ENCODE data around the gene LMO7. TPM values are rescaled to one million over a fixed set of nuclear protein-coding genes. Genes with fewer than 3 reads are reported as not detected.

LMO7 gene
- total and polyA plus RNA-seq, 2 donors from 2014 or later, result 44.0 to 138 TPM

GRCh38 chr13:75802161-75802560 is 166.0 kb downstream of the LMO7 start:
- no peak overlapping the region for H3K9ac ChIP-seq (ENCODE audit: low read length in 3 of 3)
- H3K4me3 ChIP-seq (ENCODE audit: low read length in 3 of 3), result no peak overlapping the region
- TF ChIP-seq CTCF (IDR thresholded peaks at IDR 0.05; ENCODE audit: borderline replicate concordance, extremely low read depth, insufficient read depth), result no peak
- no peak for DNase-seq
- H3K27me3 ChIP-seq (ENCODE audit: control insufficient read depth, insufficient read depth, low read length), result no peaks in the 10 kb centered on the region
- H3K36me3 ChIP-seq (ENCODE audit: control insufficient read depth in 2 of 3, insufficient read depth in 3 of 3, low read length in 3 of 3), result peaks cover 0 to 10% (median 9%) of the 10 kb centered on the region in 3 donors
- no peaks in the 10 kb centered on the region for H3K9me3 ChIP-seq (ENCODE audit: control insufficient read depth in 2 of 3, insufficient read depth in 1 of 3, low read length in 3 of 3)
- intact Hi-C loops (cut with DNase I), result no loop called here
- peaks cover 0 to 5% (median 4%) of the 10 kb centered on the region in 3 donors for H3K4me1 ChIP-seq (ENCODE audit: control insufficient read depth in 2 of 3, insufficient read depth in 2 of 3, low read depth in 1 of 3, low read length in 3 of 3)
- FAIRE-seq, result no peak
- no peak overlapping the region for H3K27ac ChIP-seq (ENCODE audit: low read depth in 2 of 2, low read length in 2 of 2)

GRCh38 chr13:75803164-75803611 is 167.1 kb downstream of the LMO7 start:
- Histone ChIP-seq H3K27ac (ENCODE audit: low read depth in 2 of 2, low read length in 2 of 2) (no peak overlapping the region), H3K4me3 (ENCODE audit: low read length in 3 of 3) (no peak overlapping the region), H3K4me1 (ENCODE audit: control insufficient read depth in 2 of 3, insufficient read depth in 2 of 3, low read depth in 1 of 3, low read length in 3 of 3) (peaks cover 0 to 5% (median 4%) of the 10 kb centered on the region in 3 donors), H3K36me3 (ENCODE audit: control insufficient read depth in 2 of 3, insufficient read depth in 3 of 3, low read length in 3 of 3) (peaks cover 0 to 10% (median 8%) of the 10 kb centered on the region in 3 donors), H3K9ac (ENCODE audit: low read length in 3 of 3) (peak overlapping the region in 1 of 3 donors; percentile 19), H3K9me3 (ENCODE audit: control insufficient read depth in 2 of 3, insufficient read depth in 1 of 3, low read length in 3 of 3) (no peaks in the 10 kb centered on the region), H3K27me3 (ENCODE audit: control insufficient read depth, insufficient read depth, low read length) (no peaks in the 10 kb centered on the region)
- intact Hi-C loops (cut with DNase I), result no loop called here
- no peak for TF ChIP-seq CTCF (IDR thresholded peaks at IDR 0.05; ENCODE audit: borderline replicate concordance, extremely low read depth, insufficient read depth)
- DNase-seq (no peak), FAIRE-seq (no peak)

GRCh38 chr13:75804054-75804453 is 167.9 kb downstream of the LMO7 start:
- intact Hi-C loops (cut with DNase I), result no loop called here
- Histone ChIP-seq H3K27me3 (ENCODE audit: control insufficient read depth, insufficient read depth, low read length) (no peaks in the 10 kb centered on the region), H3K27ac (ENCODE audit: low read depth in 2 of 2, low read length in 2 of 2) (no peak overlapping the region), H3K4me3 (ENCODE audit: low read length in 3 of 3) (no peak overlapping the region), H3K9ac (ENCODE audit: low read length in 3 of 3) (no peak overlapping the region), H3K9me3 (ENCODE audit: control insufficient read depth in 2 of 3, insufficient read depth in 1 of 3, low read length in 3 of 3) (no peaks in the 10 kb centered on the region), H3K4me1 (ENCODE audit: control insufficient read depth in 2 of 3, insufficient read depth in 2 of 3, low read depth in 1 of 3, low read length in 3 of 3) (peaks cover 0 to 4% (median 0%) of the 10 kb centered on the region in 3 donors), H3K36me3 (ENCODE audit: control insufficient read depth in 2 of 3, insufficient read depth in 3 of 3, low read length in 3 of 3) (peaks cover 0 to 10% (median 0%) of the 10 kb centered on the region in 3 donors)
- DNase-seq, result no peak
- TF ChIP-seq CTCF (IDR thresholded peaks at IDR 0.05; ENCODE audit: borderline replicate concordance, extremely low read depth, insufficient read depth), result no peak
- no peak for FAIRE-seq

GRCh38 chr13:75804605-75805004 is 168.5 kb downstream of the LMO7 start:
- no peak overlapping the region for H3K9ac ChIP-seq (ENCODE audit: low read length in 3 of 3)
- no peak overlapping the region for H3K27ac ChIP-seq (ENCODE audit: low read depth in 2 of 2, low read length in 2 of 2)
- FAIRE-seq (no peak), DNase-seq (no peak)
- H3K4me1 ChIP-seq (ENCODE audit: control insufficient read depth in 2 of 3, insufficient read depth in 2 of 3, low read depth in 1 of 3, low read length in 3 of 3), result peaks cover 0 to 4% (median 0%) of the 10 kb centered on the region in 3 donors
- H3K4me3 ChIP-seq (ENCODE audit: low read length in 3 of 3), result no peak overlapping the region
- no peaks in the 10 kb centered on the region for H3K27me3 ChIP-seq (ENCODE audit: control insufficient read depth, insufficient read depth, low read length)
- intact Hi-C loops (cut with DNase I), result no loop called here
- no peak for TF ChIP-seq CTCF (IDR thresholded peaks at IDR 0.05; ENCODE audit: borderline replicate concordance, extremely low read depth, insufficient read depth)
- no peaks in the 10 kb centered on the region for H3K9me3 ChIP-seq (ENCODE audit: control insufficient read depth in 2 of 3, insufficient read depth in 1 of 3, low read length in 3 of 3)
- peaks cover 0 to 10% (median 0%) of the 10 kb centered on the region in 3 donors for H3K36me3 ChIP-seq (ENCODE audit: control insufficient read depth in 2 of 3, insufficient read depth in 3 of 3, low read length in 3 of 3)
